Activated CD4-positive, alpha-beta T cell treated with anti-CD3 and anti-CD28 coated beads, Interleukin-2, amount 50 U/mL, for 4 hours (primary cell): ENCODE data around the gene PLPPR3.

Experiments used
- DNase-seq, 2 experiments: peaks; one replicate each; pipeline ENCODE4 v3.0.0-alpha.2; 2020

The PLPPR3 gene

GRCh38 chr19:806815-807421, 14.8 kb downstream of the PLPPR3 start:
- DNase-seq: no peak

- DNase-seq: no peak
Observed at GRCh38 chr19:805600-806550, 15.9 kb downstream of the PLPPR3 start.

- no peak for DNase-seq
Observed at GRCh38 chr19:805166-805551, 16.6 kb downstream of the PLPPR3 start.

GRCh38 chr19:804419-805165, 17.2 kb downstream of the PLPPR3 start:
- no peak for DNase-seq

- no peak for DNase-seq
Observed at GRCh38 chr19:803686-804418, 17.9 kb downstream of the PLPPR3 start.

- DNase-seq: no peak
Observed at GRCh38 chr19:803099-803561, 18.6 kb downstream of the PLPPR3 start.

GRCh38 chr19:802498-803098, 19.2 kb downstream of the PLPPR3 start:
- no peak for DNase-seq

- no peak for DNase-seq
Observed at GRCh38 chr19:801861-802497, 19.8 kb downstream of the PLPPR3 start.

- no peak for DNase-seq
Observed at GRCh38 chr19:801030-801860, 20.5 kb downstream of the PLPPR3 start.

- DNase-seq: no peak
Observed at GRCh38 chr19:800360-801029, 21.3 kb downstream of the PLPPR3 start.

- DNase-seq: no peak
Observed at GRCh38 chr19:799076-799881, 22.5 kb downstream of the PLPPR3 start.

GRCh38 chr19:798415-799075, 23.2 kb downstream of the PLPPR3 start:
- no peak for DNase-seq

GRCh38 chr19:797528-798414, 24.0 kb downstream of the PLPPR3 start:
- peak; percentile 69 to 74 for DNase-seq

- peak; percentile 99 to 100 for DNase-seq
Observed at GRCh38 chr19:796692-797527, 24.8 kb downstream of the PLPPR3 start, which contains the start of gene PTBP1. Gene PTBP1, plus strand, starts transcription at chr19:797452. Its CDS starts 46 bp downstream, at chr19:797498.

- no peak for DNase-seq
Observed at GRCh38 chr19:795691-796581, 25.8 kb downstream of the PLPPR3 start.
